Activated T-cell treated with anti-CD3 and anti-CD28 coated beads, Interleukin-2, amount 50 U/mL, for 4 hours (primary cell): ENCODE measurements around the gene HRH2. TPM values are rescaled to one million over a fixed set of nuclear protein-coding genes. Genes with fewer than 3 reads are reported as not detected.
A peak's percentile ranks its signal among the peaks of the same experiment; 100 is the strongest.
"Not testable (repeated sequence)": the region's sequence is repeated elsewhere in the genome, so short reads cannot be mapped to it uniquely, and the experiment has no call there.

Experiments
- ATAC-seq, 2 donors: fragments of 200-7000 bp; cut with Tn5 transposase; one replicate each; pipeline ENCODE4 v1.10.0; 2021
- DNase-seq: peaks from one replicate; pipeline ENCODE4 v3.0.0-alpha.2; 2020
- H3K27me3 Mint-ChIP-seq: one replicate; pipeline ENCODE4 v1.8.0; 2021; ENCODE audit warnings: low read depth, mixed read lengths
- H3K36me3 Mint-ChIP-seq: one replicate; pipeline ENCODE4 v1.8.0; 2022; ENCODE audit warnings: mixed read lengths; ENCODE audit not compliant: insufficient read depth
- H3K4me1 Mint-ChIP-seq: one replicate; pipeline ENCODE4 v1.8.0; 2021; ENCODE audit warnings: low read depth, mixed read lengths
- H3K4me3 Mint-ChIP-seq: one replicate; pipeline ENCODE4 v1.8.0; 2021; ENCODE audit warnings: mild to moderate bottlenecking, moderate library complexity, mixed read lengths
- H3K9me3 Mint-ChIP-seq: one replicate; pipeline ENCODE4 v1.8.0; 2021; ENCODE audit warnings: mixed read lengths
- total RNA-seq, 3 donors: library from RNA; stranded (reverse); gene quantifications; one replicate each; pipeline ENCODE4 v1.2.1, GENCODE V29; 2021

The HRH2 gene
- total RNA-seq, 3 donors from 2014 or later = 25.3 to 56.1 (median 31.1) TPM

DNA sequence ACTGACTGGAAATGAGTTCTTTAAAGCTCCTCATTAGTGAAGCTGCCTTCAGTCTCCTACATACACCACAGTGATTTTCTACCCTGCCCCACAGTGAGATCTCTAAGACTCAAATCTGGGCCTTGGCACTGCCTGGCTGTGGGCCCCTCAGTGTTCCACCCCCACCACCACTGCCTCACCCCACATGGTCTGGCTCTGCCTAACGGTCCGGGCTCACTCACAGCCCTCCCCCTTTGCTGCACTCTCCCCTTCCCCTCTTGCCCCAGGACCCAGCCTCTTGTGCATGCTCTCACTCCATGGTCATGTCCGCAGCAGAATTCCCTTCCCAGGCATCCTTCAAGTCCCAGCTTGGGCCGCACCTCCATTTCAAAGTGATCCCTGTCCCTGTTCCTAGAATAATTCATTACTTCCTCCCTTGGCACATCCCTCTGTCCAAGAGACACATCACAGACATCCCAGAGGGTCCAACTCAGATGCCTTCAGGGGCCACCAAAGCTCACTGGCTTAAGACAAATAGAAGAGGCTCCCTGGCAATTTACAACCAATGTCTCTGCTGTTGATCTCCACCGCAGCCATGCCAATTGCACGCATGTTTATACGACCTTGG, 56.7 kb downstream of the HRH2 start:
- peaks cover 12% of the 10 kb centered on the region for H3K9me3 Mint-ChIP-seq
- ATAC-seq (no peak), DNase-seq (no peak)
- H3K36me3 Mint-ChIP-seq = peaks cover 6% of the 10 kb centered on the region
- no peaks in the 10 kb centered on the region for H3K27me3 Mint-ChIP-seq
- H3K4me3 Mint-ChIP-seq = no peak overlapping the region
- peaks cover 7% of the 10 kb centered on the region for H3K4me1 Mint-ChIP-seq

DNA sequence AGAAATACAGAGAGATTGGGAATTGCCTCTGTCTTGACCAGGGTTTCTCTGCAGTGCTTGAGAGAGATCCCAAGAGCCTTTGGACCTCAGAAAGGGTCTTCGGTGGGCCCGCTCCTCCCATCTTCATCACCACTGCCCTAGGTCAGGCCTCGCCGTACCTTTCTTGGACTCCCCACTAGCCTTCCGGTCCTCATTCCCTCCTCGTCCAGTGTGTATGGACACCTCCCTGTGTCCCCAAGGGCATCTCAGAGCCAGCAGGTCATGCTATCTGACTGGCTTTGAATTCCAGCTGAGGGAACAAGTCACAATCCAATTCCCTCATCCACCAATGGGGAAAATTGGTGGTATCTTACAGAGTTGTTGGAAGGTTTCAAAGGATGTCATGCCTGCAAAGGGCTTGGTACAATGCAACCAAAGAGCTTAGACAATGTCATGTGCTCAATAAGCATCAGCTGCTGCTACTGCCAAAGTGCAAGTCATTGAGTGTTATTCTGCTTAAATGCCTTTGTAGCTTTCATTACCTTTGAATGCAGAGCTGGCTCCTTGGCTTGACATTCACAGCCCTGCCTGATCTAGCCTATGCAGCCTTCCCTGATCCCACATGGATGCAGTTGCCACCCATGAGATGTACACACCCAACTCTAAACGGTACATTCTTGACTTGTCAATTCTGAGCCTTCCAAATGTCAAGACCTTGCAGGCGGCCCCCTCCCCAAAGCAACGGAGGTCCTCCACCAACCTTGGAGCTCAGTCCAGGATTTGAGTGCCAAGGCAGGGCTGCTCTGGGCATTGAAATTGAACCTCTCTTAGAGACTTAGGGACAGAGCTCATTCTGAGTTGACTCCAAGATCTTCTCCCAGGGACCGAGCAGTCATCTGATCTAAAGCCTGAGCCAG, 58.0 kb downstream of the HRH2 start:
- H3K4me1 Mint-ChIP-seq = peaks cover 6% of the 10 kb centered on the region
- H3K36me3 Mint-ChIP-seq = peaks cover 2% of the 10 kb centered on the region
- peaks cover 12% of the 10 kb centered on the region for H3K9me3 Mint-ChIP-seq
- H3K27me3 Mint-ChIP-seq = no peaks in the 10 kb centered on the region
- no peak overlapping the region for H3K4me3 Mint-ChIP-seq
- no peak for ATAC-seq
- DNase-seq = no peak

DNA sequence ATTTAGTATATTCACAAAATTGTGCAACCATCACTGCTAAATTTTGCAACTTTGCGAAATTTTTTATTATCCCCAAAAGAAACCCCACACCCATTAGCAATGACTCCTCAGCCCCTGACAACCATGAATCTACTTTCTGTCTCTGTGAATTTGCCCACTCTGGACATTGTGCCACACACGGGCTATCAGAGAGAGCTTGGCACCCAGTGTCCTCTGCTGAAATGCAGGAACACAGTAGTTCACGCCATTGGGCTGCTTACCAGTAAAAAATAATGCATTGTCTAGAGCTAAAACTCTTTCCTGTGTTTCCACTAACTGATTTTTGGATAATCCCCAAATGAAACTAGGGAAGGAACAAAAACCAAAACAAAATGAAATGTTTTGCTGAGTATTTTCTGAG, 60.0 kb downstream of the HRH2 start:
- H3K4me3 Mint-ChIP-seq = no peak overlapping the region
- peaks cover 12% of the 10 kb centered on the region for H3K9me3 Mint-ChIP-seq
- ATAC-seq (no peak), DNase-seq (no peak)
- H3K27me3 Mint-ChIP-seq = no peaks in the 10 kb centered on the region
- peaks cover 6% of the 10 kb centered on the region for H3K4me1 Mint-ChIP-seq
- peaks cover 2% of the 10 kb centered on the region for H3K36me3 Mint-ChIP-seq

DNA sequence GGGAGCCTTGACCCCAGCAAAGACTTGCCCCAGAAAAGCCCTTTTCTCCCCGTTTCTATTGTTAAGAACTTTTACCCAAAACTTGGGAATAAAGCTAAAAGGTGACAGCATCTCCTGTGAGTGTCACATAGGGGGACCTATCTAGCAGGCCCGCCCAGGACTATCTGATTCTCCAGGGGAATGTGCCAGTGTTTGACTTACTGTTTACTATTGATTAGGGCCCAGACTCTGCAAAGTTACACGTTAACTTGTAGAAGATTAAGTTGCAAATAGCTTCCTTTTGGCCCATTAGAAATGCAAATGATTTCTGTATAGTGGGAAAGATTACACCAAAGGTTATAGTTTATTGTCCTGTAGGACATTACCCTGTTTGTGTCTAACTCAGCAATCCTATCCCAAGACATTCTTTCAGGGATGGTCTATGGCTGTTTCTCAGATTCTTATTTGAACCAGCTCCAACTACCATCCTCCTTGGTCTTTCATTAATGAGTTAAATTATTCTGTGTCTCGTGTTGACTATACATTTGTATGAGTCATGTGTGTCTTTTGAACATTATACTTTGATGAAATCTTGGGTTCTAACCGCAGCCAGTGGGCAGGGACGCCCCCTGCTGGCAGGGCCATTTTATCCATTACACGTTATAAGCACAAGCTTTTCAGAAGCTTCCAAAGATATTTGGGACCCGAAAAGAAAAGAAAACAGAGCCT, 60.7 kb downstream of the HRH2 start:
- peak; percentile 79 to 80 for ATAC-seq
- H3K36me3 Mint-ChIP-seq = no peaks in the 10 kb centered on the region

DNA sequence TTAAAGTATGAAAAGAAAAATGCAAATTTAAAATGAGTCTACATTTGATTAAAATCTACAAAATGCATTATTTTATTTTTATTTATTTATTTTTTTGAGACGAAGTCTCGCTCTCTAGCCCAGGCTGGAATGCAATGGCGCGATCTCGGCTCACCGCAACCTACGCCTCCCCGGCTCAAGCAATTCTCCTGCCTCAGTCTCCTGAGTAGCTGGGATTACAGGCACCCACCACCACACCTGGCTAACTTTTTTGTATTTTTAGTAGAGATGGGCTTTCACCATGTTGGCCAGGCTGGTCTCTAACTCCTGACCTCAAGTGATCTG, 61.2 kb downstream of the HRH2 start:
- H3K27me3 Mint-ChIP-seq, H3K4me1 Mint-ChIP-seq, H3K36me3 Mint-ChIP-seq, DNase-seq, ATAC-seq, H3K4me3 Mint-ChIP-seq: not testable (repeated sequence)
- H3K9me3 Mint-ChIP-seq = peaks cover 12% of the 10 kb centered on the region

More for the DNA sequence above, 60.7 kb downstream of the HRH2 start:
- H3K4me1 Mint-ChIP-seq = peaks cover 6% of the 10 kb centered on the region
- H3K27me3 Mint-ChIP-seq = no peaks in the 10 kb centered on the region
- peak; percentile 68 for DNase-seq
- no peak overlapping the region for H3K4me3 Mint-ChIP-seq
- peaks cover 12% of the 10 kb centered on the region for H3K9me3 Mint-ChIP-seq

DNA sequence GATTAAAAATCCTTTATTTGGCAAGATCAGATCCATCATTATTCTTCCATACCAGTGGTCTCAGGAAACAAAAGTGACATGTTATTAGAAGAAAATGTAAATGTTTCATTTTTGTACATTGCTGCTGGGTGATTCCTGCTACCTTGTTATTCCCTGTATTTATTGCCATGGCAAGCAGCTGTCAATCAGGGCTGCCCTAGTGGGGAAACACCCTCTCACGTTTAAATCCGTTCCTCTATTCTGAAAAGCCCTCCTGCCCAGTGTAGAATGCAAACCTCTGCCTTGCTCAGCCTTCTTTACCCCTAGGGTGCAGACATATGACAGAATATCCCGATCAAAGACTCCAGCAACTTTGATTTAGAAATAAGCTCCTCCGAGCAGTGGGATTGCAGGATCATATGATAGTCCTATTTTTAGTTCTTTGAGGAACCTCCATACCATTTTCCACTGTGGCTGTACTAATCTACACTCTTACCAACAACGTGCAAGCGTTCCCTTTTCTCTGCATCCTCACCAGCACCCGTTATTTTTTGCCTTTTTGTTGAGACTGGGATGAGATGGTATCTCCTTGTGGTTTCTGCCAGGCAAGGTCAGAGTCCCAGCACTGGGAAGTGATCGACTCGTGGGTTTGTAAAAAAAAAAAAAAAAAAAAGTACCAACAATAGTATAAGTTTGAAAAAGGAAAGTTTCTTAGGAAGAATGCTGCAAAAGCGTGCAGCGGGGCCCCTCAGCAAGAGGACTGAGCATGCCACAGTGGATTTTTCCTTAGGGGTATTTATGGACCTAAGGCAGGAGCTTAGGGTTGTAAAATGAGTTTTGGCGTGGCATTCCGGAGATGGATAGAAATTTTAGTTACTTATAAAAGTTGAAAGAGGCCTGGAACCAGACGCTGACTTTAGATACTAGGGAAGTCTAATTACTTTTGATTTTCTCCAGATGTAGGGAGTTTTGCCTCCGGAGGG, 66.7 kb downstream of the HRH2 start:
- no peak overlapping the region for H3K4me3 Mint-ChIP-seq

DNA sequence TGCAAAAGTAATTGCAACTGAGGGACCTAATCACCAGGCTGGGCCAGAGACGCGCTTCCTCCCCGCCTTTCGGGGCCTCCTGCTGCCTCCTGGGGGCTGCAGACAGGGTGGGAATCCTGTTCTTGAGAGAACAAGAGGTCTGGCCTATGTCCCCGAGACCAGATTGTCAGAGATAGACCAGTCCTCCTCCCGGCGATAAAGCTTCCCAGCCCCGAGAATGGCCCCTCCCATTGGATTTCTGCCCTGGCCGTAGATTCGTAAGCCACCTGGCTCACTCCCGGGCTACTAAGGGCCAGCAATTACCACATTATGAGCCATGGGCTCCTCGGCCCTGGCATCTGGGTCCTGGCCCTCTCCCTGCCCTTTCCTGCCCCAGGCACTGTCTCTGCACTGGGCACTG, 70.4 kb downstream of the HRH2 start:
- peaks cover 10% of the 10 kb centered on the region for H3K27me3 Mint-ChIP-seq
- H3K4me1 Mint-ChIP-seq = peaks cover 8% of the 10 kb centered on the region
- H3K9me3 Mint-ChIP-seq = no peaks in the 10 kb centered on the region
- DNase-seq (no peak), ATAC-seq (no peak)
- H3K36me3 Mint-ChIP-seq = no peaks in the 10 kb centered on the region
- no peak overlapping the region for H3K4me3 Mint-ChIP-seq

More for the DNA sequence above, 66.7 kb downstream of the HRH2 start:
- no peak for DNase-seq
- peaks cover 5% of the 10 kb centered on the region for H3K27me3 Mint-ChIP-seq
- no peak for ATAC-seq
- H3K4me1 Mint-ChIP-seq = peaks cover 3% of the 10 kb centered on the region
- no peaks in the 10 kb centered on the region for H3K9me3 Mint-ChIP-seq
- no peaks in the 10 kb centered on the region for H3K36me3 Mint-ChIP-seq

DNA sequence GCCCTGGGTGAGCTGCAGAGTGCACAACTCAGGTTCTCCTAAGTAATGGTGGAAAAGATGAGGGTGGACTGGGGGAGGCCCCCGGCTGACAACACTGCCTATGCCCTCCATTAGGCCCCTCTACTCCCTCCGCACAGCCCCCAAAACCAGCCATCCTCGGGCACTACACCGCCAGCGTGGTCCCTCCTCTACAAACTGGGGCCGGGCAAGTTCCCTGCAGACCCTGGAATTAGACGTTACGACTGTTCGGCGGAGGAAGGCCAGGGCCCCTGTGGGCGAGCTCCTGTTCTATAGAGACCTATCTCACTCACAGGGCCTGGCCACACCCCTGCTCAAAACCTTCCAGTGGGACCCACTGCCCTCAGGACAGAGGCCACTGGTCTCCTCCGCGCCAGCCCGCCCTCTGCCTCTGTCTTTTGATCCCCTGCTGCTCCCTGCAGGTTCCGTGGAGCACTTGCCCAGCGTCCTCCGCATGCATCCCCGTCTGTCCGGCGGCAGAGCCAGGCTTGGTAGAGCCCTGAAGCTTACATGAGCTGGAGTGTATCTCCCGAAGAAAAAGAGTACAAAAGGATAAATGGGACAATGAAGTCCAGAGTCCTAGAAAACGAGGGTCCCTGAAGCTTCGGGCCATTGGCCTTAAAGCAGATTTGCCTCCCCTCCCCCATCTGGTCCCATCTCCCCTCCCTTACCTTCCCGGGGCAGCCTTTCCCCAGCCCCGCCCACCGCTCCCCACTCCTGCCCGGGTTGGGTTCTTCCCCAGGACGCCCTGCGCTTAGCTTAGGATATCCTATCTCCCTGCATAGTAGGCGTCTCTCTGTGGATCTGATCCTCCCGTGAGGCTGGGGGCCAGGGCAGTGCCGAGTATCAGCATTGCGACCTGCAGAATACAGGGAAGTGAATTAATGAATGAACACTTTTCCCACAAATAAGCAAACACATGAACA, 71.3 kb downstream of the HRH2 start:
- DNase-seq (no peak), ATAC-seq (peak; percentile 10 to 20)
- H3K4me3 Mint-ChIP-seq = no peak overlapping the region
- H3K4me1 Mint-ChIP-seq = peaks cover 8% of the 10 kb centered on the region
- no peaks in the 10 kb centered on the region for H3K9me3 Mint-ChIP-seq
- no peaks in the 10 kb centered on the region for H3K36me3 Mint-ChIP-seq
- H3K27me3 Mint-ChIP-seq = peaks cover 10% of the 10 kb centered on the region

DNA sequence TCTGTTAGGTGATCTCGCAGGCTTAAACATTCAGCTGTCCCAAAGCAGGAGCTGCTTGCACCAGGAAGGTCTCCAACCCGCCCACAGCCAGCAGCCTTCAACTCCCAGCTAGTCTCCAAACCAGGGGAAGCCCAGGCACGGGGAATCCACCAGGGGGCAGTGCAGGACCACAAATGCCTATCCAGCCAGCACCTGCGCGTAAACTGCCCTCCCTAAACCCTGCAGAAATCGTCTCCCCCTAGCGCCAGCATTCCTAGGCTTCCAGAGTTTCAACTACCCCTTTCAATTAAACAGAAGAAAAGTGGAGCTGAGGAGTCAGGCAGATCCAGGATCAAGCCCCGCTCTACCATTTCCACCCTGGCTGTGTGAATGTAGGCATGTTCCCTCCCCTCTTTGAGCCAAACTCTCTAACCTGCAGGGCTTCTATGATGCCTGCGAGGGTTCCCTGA, 72.0 kb downstream of the HRH2 start:
- Mint-ChIP-seq H3K27me3 (peaks cover 10% of the 10 kb centered on the region), H3K4me1 (peaks cover 8% of the 10 kb centered on the region), H3K9me3 (no peaks in the 10 kb centered on the region), H3K36me3 (no peaks in the 10 kb centered on the region), H3K4me3 (no peak overlapping the region)
- DNase-seq (peak; percentile 95), ATAC-seq (peak; percentile 92 to 97)

DNA sequence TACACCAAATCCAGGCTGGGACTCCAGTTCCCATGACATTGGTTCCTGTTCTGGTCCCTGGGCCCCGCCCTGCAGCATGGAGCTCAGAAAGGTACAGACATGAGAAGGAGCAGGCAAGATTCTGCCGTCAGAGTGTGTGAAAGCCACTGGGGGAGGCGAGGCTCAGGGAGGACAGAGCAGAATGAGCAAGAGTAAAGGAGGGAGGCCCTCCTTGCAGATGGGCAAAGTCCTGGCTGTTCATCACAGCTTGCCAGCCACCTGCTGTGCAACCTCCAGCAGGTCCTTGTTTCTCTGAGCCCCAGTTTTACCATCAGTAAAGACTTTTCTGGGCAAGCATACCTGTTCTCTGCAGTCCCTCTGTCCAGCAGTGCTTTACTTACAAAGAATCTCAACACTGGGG, 73.3 kb downstream of the HRH2 start:
- Mint-ChIP-seq H3K4me3 (no peak overlapping the region), H3K36me3 (no peaks in the 10 kb centered on the region), H3K9me3 (no peaks in the 10 kb centered on the region), H3K27me3 (peaks cover 11% of the 10 kb centered on the region), H3K4me1 (peaks cover 8% of the 10 kb centered on the region)
- no peak for ATAC-seq
- DNase-seq = no peak

DNA sequence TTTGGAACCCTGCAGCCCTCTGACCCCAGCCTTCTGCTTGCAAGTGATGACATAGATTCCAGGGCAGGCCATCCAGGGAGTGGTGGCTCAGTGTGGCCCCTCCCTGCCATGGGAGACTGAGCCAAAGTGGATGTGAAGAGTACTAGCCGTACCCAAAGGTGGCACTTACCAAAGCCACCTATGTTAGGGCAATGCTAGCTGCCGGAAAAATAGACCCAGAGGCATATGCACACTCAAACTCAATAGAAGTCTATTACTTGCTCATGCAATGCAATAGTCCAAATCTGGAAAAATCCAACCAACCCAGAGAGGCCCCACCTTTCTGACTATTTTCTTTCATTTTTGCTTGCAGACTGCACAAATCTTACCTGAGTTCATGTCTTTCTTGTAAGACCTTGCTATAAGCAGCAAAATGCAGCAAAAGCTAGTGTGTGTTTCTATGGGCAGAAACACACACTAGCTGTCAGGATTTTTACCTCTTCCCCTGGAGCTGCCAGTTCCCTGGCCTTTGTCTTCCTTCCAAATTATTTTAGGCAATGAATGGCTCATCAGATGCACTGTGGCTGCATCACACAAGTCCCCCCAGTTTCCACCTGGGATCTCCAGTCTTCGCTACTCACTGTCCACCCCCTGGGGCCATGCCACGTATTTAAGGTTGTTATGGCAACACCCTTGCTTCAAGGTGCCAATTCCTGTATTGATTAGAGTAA, 74.0 kb downstream of the HRH2 start:
- ATAC-seq (no peak), DNase-seq (no peak)
- H3K27me3 Mint-ChIP-seq = peaks cover 14% of the 10 kb centered on the region
- H3K36me3 Mint-ChIP-seq = no peaks in the 10 kb centered on the region
- H3K4me3 Mint-ChIP-seq = no peak overlapping the region
- no peaks in the 10 kb centered on the region for H3K9me3 Mint-ChIP-seq
- peaks cover 8% of the 10 kb centered on the region for H3K4me1 Mint-ChIP-seq

DNA sequence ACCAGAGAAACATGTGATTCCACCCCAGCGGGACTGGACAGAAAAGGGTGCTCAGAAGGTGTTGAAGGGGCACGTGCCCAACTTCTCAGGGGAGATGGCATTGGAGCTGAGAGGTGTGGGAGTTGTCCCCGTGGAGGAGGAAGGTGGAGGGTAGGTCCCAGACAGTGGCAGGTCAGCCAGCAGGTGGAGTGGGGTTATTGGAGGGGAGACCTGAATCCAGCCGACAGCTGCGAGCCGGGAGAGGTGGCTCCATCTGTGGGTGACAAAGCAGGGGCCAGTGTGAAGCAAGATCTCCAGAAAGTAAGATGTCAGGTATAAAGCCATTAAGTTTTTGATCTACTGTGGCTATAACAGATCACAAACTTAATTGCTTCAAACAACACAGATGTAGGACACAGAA, 75.1 kb downstream of the HRH2 start:
- Mint-ChIP-seq H3K27me3 (peaks cover 16% of the 10 kb centered on the region), H3K9me3 (no peaks in the 10 kb centered on the region)

More for the DNA sequence above, 75.1 kb downstream of the HRH2 start:
- ATAC-seq (no peak), DNase-seq (no peak)
- Mint-ChIP-seq H3K36me3 (no peaks in the 10 kb centered on the region), H3K4me1 (peaks cover 8% of the 10 kb centered on the region), H3K4me3 (no peak overlapping the region)
